HTERT RPE-1 (cell line): ENCODE results near the gene CADM2.
"Not testable (repeated sequence)": the region's sequence is repeated elsewhere in the genome, so short reads cannot be mapped to it uniquely, and the experiment has no call there.

Experiments
- in situ Hi-C: fragments of 300-500 bp; cut with MboI; formaldehyde crosslinking; loops from 4 replicates; pipeline ENCODE4 v1.14.3; 2020; ENCODE audit warnings: low sequenced_read_pairs

Gene CADM2

DNA sequence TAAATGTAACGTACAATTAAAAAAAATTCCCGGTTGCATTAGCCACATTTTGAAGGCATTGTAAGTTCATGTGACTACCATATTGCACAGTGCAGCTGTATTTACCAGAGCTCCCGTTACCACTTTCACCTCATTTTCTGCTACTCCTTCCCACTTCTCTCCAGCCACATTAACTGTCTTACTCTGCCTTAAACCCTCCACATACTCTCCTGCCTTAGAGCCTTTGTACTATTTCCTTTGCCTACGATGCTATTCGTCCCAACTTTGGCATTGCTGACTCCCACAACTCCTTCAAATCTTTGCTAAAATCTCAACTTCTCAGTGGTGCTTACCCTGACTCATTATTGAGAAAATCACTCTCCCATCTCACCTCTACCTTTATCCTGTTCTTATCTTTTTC is 115.2 kb downstream of the CADM2 start:
- in situ Hi-C loops, result no loop called here

DNA sequence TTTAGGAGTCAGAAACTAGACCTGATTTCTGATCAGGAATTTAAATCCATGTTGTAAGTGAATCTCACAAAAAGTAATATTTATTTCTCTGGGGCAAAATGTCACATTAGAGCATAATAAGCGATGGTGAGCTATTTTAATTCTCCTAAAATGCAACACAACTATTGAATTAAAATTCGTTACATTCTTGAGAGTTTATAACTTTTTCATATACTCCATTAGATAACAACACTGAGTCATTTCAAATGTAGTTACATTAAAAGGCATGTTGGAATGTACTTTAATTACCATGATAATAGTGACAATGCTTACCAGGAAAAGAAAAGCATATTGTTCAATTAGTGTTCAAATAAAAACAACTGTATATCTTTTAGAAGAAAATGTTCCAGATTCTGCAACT is 116.9 kb downstream of the CADM2 start:
- in situ Hi-C loops, result no loop called here

DNA sequence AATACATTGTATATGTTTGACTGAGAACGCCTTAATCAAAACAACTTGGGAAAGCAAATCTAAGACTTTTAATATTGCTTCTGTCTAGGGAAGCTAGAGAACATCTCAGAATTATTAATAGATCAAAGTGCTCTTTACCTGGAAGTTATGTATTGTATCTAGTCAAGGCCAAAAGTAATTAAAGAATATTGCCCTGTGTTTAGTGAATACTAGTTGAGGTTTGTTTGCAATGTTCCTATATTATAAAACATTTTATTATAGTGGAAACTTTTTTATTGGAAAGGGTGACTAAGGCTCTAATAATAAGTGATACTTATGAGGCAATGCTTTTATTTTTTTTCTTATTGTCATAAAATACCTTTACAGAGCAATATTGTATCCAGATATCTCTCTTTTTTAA is 118.2 kb downstream of the CADM2 start:
- in situ Hi-C loops, result no loop called here

DNA sequence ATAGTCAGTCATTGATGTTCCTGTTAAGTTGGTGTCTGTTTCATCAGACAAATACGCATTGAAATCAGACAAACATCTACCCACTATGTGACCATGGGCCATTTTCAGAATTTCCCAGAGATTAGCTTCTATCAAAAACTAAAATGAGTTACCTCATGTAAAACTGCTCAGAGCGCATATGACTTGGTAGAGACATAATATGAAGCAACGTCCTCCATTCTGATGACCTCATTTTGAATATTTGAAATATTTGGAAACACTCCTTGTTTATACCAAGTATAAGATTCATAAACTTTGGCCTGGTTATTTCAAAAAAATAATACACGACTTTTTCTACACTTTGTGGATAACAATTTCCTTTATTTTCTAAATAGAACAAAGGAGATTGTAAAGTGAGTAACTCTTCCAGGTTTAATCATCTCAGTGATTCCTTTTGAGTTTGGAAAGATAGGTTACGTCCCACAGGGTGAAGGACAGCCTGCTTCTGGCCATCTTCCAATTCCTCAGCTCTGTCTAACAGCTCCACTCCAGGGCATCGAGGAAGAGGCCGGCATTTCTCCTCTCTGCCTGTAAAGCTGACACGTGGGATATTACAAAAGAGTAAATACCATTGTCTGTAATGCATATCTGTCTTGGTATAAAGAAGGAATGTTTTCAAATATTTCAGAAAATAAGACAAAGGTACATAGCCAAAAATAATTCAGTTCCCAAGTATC is 122.6 kb downstream of the CADM2 start:
- in situ Hi-C loops, result no loop called here

DNA sequence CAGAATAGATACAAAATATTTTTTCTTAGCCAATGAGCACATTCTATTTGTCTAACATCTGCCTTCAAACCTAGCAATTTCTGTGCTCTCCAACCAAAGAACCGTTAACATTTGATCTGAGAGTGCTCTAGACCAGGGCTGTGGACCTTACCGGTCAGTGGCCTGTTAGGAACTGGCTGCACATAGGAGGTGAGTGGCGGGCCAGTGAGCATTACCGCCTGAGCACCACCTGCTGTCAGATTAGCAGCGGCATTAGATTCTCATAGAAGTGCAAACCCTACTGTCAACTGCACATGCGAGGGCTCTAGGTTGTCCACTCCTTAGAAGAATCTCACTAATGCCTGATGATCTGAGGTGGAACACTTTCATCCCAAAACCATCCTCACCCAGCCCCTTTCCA is 131.7 kb downstream of the CADM2 start:
- in situ Hi-C loops, result no loop called here

DNA sequence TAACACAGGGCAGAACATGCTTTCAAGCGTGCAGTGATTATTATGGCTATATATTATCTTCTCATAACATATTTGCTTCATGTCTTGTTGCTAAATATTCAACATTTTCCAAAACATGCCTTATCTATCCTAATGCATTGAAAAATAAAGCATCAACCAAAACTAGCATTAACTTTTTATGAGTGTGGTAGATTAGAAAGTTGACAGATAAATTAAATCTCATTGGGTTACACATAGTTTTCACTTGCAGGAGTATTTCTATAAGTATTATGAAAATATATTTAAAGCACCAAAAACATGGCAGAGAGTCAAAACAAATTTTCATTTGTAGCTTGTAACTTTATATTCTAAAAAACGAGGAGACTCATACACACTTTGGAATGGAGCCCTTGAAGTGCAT is 141.5 kb downstream of the CADM2 start:
- in situ Hi-C loops, result no loop called here

DNA sequence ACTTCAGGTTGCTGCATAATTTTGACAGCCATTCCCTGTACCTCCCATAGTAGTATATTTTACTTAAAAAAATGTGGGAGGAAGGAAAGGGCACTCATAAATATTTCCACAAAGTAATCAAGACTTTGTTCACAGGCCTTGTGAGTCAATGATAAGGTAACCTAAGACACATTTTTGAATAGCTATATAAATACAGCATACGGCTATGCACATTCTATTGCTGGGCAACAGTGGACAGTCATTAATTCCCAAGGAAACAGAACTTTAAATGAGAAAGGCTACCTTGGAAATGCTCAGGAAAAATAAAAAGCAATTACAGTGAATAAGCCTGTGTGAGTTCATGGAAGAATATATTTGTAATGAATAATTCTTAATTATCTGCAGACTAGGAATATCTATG is 144.0 kb downstream of the CADM2 start:
- in situ Hi-C loops, result no loop called here

DNA sequence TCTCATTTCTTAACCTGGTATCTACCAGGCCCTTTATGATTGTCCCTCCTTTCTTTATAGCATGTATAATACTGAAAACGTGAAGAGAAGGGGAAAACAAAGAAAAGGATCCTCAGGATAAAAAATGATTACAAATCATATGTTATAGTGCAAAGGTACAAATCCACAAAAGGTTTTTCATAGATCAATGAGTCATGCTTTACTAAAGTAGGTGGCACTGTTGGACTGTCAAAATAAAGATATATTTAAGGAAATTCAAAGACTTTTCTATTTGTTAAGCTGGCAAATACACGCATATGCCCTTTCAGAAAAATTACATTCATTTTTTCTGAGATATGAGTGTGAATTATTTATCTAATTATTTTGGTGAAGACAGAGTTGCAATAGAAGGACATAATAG is 151.6 kb downstream of the CADM2 start:
- in situ Hi-C loops, result no loop called here

DNA sequence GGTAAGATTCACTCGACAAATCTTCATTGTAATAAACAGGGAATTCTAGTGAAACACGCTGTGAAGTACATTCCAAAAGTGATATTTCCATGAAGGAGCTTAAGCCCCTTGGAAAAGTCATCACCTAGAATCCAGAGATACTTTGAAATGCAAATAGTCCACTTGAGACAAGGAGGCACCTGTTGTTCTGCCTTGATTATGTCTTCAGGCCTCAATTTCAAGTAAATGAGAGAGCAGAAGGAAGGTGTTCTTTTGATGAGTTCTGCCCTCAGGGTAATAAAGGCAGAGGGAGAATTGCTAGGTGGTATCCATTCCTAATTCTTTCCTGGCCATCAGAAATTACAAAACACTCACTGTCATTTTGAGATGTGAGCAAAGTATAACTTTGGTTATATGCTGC is 162.1 kb downstream of the CADM2 start:
- in situ Hi-C loops, result no loop called here

DNA sequence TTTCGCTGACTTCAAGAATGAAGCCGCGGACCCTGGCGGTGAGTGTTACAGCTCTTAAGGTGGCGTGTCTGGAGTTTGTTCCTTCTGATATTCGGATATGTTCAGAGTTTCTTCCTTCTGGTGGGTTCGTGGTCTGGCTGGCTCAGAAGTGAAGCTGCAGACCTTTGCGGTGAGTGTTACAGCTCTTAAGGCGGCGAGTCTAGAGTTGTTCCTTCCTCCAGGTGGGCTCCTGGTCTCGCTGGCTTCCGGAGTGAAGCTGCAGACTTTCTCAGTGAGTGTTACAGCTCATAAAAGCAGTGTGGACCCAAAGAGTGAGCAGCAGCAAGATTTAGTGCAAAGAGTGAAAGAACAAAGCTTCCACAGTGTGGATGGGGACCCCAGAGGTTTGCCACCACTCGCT is 174.1 kb downstream of the CADM2 start:
- in situ Hi-C loops, result not testable (repeated sequence)

DNA sequence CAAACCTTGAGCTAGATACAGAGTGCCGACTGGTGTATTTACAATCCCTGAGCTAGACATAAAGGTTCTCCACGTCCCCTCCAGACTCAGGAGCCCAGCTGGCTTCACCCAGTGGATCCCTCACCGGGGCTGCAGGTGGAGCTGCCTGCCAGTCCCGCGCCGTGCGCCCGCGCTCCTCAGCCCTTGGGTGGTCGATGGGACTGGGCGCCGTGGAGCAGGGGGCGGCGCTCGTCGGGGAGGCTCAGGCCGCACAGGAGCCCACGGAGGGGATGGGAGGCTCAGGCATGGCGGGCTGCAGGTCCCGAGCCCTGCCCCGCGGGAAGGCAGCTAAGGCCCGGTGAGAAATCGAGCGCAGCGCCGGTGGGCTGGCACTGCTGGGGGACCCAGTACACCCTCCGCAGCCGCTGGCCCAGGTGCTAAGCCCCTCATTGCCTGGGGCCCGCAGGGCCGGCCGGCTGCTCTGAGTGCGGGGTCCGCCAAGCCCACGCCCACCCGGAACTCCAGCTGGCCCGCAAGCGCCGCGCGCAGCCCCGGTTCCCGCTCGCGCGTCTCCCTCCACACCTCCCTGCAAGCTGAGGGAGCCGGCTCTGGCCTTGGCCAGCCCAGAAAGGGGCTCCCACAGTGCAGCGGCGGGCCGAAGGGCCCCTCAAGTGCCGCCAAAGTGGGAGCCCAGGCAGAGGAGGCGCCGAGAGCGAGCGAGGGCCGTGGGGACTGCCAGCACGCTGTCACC is 175.1 kb downstream of the CADM2 start:
- in situ Hi-C loops, result not testable (repeated sequence)

DNA sequence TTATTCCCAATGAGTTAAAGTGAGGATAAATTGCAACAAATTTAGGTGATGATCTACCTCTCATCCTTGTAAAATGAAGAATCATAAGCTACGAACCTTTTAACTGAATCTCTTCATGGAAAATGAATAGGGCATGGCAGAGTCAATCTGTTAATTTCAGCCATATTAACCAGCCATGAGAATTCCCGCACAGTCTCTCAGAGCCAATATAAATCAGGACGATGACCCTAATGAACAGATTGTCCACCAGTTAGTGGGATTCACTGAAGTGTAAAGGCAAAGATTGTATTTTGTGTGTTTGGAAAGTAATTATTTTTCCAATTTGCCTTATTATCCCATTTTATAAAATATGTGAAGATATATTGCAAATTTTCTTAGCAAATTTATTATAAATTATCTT is 183.8 kb downstream of the CADM2 start:
- in situ Hi-C loops, result no loop called here

DNA sequence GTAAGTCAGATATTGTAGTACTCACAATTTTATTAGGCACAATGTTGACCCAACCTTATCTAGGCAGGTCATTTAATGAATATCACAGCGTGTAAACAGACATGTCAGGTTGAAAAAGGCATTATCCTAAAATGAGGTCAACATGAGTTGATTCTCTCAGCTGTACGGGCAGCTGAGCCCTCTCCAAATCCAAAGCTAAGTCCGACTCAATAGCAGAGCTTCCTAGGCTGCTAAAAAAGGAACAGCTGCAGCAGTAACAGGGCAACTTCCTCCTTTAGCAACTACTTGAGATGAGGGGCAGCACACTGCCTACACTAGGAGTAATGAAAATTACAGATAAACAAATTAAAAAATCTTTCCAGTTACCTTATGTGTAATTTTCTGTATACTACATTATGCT is 189.2 kb downstream of the CADM2 start:
- in situ Hi-C loops, result no loop called here

DNA sequence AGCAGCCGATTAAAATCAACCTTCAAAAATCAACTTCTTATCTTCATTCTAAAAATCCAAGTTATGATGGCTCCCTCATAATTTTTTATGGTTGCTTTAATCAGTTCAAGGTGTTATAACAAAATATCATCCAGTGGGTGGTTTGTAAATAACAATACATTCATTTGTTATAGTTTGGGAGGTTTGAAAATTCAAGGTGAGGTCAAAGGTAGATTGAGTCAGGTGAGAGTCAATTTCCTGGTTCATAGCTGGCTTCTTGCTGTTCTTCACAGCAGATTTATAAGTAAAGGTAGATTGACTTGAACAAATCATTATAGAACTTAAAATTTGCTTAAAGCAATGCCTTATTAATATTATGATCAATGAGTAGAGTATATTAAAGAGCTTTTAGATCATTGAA is 192.8 kb downstream of the CADM2 start:
- in situ Hi-C loops, result no loop called here

DNA sequence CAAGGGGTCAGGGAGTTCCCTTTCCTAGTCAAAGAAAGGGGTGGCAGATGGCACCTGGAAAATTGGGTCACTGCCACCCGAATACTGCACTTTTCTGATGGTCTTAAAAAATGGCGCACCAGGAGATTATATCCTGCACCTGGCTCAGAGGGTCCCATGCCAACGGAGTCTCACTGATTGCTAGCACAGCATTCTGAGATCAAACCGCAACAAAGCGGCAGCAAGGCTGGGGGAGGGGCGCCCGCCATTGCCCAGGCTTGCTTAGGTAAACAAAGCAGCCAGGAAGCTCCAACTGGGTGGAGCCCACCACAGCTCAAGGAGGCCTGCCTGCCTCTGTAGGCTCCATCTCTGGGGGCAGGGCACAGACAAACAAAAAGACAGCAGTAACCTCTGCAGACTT is 194.5 kb downstream of the CADM2 start:
- in situ Hi-C loops, result not testable (repeated sequence)

DNA sequence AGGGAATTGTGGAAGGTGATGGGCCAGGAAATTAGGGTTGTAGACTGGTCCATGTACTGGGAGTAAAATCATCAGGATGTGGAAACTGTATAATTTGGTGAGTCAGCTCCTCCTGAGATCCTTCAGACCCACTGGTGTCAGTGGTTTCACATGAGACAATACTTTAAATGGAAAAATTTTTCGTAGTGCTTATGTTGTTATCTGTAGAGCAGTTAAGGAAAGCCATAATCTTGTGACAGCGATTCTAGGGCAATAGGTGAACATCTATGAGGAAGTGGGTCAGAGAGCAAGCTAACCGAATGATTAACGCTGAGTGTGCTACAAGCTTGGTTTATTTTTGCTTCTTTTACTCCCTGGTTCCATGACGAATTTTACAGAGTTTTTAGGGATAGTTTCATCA is 200.6 kb downstream of the CADM2 start:
- in situ Hi-C loops, result no loop called here

DNA sequence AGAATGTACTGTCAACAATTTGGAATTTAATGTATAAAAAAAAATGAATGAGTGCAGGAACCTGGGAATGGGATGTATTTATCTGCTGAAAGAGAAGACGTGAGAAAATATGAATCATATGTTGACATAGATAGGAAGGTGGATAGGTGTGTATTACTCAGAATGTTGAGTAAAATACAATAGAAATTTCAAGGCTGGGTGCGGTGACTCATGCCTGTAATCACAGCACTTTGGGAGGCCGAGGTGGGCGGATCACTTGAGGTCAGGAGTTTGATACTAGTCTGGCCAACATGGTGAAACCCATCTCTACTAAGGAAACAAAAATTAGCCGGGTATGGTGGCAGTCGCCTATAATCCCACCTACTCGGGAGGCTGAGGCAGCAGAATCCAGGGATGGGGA is 202.8 kb downstream of the CADM2 start:
- in situ Hi-C loops, result no loop called here

DNA sequence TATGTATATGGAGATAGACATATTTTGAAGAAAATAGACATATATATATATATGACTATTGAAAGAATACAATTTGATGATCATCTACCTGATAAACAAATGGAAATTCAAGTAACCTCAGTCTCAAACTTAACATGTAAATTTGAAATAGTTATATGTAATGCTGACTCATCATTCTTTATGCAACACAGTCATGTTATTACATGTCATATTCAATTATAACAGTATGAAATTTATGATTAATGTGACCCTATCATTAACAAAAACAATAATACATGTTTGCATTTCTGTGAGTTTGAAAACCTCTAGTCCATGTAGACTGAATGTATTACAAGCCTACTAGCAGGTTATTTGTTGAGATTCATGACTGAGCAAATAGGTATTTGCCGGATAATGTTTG is 204.1 kb downstream of the CADM2 start:
- in situ Hi-C loops, result no loop called here

DNA sequence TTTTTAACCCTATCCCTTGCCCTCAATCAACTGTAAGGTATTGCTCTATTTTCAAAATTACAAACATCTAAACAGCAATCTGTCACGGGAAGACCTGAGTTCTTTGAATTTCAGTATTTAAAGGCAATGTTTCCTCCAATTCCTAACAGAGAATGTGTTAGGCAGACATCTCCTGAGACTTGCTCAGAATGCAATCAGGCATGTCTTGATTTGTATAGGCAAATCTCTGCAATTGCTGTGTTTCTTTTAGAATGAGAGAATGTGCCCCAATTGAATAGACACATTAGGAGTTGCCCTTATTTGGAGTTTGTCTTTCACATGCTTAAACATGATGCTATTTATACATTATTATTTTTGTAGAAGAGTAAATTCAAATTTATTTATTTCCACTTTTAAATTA is 205.6 kb downstream of the CADM2 start:
- in situ Hi-C loops, result no loop called here

DNA sequence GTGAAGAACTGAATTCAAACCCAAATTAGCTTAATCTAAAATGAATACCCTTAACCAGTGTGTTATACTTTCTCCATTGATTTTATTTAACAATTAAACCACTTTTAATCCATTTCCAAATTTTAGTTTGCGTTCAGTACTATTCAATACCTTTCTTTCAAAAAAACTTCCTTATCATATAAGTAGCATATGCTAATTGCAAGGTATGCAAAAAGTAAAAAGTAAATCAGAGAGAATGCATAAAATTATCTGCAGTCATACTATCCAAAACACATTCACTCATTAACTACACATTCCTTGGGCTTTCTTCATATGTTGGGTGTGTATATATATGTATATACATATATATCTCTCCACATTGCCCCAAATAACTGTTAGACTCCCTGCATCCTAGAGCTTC is 208.8 kb downstream of the CADM2 start:
- in situ Hi-C loops, result no loop called here

DNA sequence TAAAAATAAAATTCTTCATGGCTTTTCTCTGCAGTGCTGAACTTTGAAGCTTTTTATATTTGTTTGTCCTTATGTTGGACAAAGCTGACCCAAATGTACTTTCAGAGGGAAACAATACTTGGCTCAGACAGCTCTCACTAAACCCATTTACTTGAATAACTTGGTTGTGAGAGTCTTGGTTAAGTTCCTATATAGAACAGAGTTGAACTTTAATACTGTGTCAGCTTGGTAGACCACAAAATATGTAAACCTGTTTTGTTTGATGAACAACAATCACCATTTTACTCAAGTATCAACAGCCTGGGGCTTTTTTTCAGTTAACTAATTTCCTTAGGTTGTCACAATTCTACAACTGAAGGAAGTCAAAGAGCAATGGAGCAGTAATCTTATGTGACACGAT is 211.9 kb downstream of the CADM2 start:
- in situ Hi-C loops, result no loop called here

DNA sequence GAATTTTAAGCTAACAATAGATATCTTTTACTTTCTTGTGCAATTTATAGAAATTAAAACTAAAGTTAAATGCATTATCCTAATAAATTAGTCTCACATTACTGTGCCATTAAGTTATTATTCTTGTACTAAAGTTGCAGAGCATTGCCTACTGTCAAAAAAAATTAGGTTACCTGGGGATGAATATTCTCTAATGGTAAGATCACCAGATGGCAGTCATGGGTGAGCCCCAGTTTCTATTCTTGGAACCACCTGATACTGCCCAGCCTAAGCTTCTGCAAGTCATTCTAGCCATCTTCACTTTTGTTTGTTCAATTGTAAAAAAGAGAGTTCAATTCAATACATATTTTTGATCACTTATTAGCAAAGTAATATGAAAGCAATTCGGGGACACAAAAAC is 213.2 kb downstream of the CADM2 start:
- in situ Hi-C loops, result no loop called here

DNA sequence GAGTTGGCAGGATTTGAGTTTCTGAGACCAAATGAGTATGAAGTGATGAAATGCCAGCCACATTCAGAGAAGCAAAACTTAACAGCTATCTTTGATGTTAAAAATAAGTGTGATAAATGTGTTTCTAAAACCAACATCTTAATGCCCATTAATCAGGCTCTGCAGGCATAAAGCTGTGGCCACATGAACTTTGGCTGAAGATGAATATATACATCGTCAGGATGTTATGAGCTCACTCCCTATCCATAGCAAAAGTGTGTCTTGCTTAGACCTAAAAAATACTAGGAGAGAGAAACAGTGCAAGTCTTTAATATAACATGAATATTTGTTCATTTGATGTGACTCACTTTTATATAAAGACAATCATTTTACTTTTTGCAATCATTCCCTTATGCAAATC is 218.0 kb downstream of the CADM2 start:
- in situ Hi-C loops, result no loop called here
